ENCODE data around the gene DRD2.

GRCh38 chr11:113410414-113411135 lies 64.6 kb downstream of the DRD2 start:
- TF ChIP-seq POLR2AphosphoS5 (IDR thresholded peaks at IDR 0.05; ENCODE audit: low read depth, low read length) (no peak), POLR2A (IDR thresholded peaks at IDR 0.05; ENCODE audit: low read depth, low read length) (no peak), TAF1 (IDR thresholded peaks at IDR 0.05; ENCODE audit: low read depth, low read length) (no peak), POU2F2 (IDR thresholded peaks at IDR 0.05; ENCODE audit: low read depth, low read length) (no peak)
